IPS-20b (cell line): ENCODE data around the gene LRRC14B.
"Not testable (repeated sequence)": the region's sequence is repeated elsewhere in the genome, so short reads cannot be mapped to it uniquely, and the experiment has no call there.

Experiments
- H3K27ac ChIP-seq: one replicate; pipeline ENCODE4 v1.5.1; 2013; ENCODE audit warnings: low read length
- H3K27me3 ChIP-seq: 2 replicates; pipeline ENCODE4 v1.6.1; 2013; ENCODE audit warnings: mild to moderate bottlenecking, low read length, inconsistent platforms; ENCODE audit not compliant: insufficient read depth
- H3K36me3 ChIP-seq: 2 replicates; pipeline ENCODE4 v1.6.1; 2013; ENCODE audit warnings: low read depth, mild to moderate bottlenecking, inconsistent platforms, low read length, moderate library complexity; ENCODE audit not compliant: insufficient read depth
- H3K4me1 ChIP-seq: 2 replicates; pipeline ENCODE4 v1.6.1; 2013; ENCODE audit warnings: mild to moderate bottlenecking, control low read depth, inconsistent platforms, low read length, moderate library complexity; ENCODE audit not compliant: insufficient read depth
- H3K4me3 ChIP-seq: 2 replicates; pipeline ENCODE4 v1.5.1; 2013; ENCODE audit warnings: mild to moderate bottlenecking, low read length, inconsistent platforms
- H3K9ac ChIP-seq: 2 replicates; pipeline ENCODE4 v1.6.1; 2013; ENCODE audit warnings: low read depth, mild to moderate bottlenecking, inconsistent platforms, low read length, moderate library complexity
- H3K9me3 ChIP-seq: 2 replicates; pipeline ENCODE4 v1.6.1; 2013; ENCODE audit warnings: mild to moderate bottlenecking, low read depth, low read length, inconsistent platforms; ENCODE audit not compliant: insufficient read depth

Gene LRRC14B

GRCh38 chr5:243683-244367, 52.5 kb downstream of the LRRC14B start:
- H3K27me3 ChIP-seq, H3K4me1 ChIP-seq, H3K9me3 ChIP-seq, H3K4me3 ChIP-seq, H3K27ac ChIP-seq, H3K9ac ChIP-seq: not testable (repeated sequence)
- H3K36me3 ChIP-seq: peaks cover 66% of the 10 kb centered on the region

GRCh38 chr5:245717-246116, 54.4 kb downstream of the LRRC14B start:
- not testable (repeated sequence) for H3K9ac ChIP-seq, H3K9me3 ChIP-seq

More at GRCh38 chr5:245717-246116, 54.4 kb downstream of the LRRC14B start:
- not testable (repeated sequence) for H3K27me3 ChIP-seq, H3K4me3 ChIP-seq, H3K27ac ChIP-seq, H3K4me1 ChIP-seq
- peaks cover 64% of the 10 kb centered on the region for H3K36me3 ChIP-seq
